ENCODE data around the gene HNRNPLL.

DNA sequence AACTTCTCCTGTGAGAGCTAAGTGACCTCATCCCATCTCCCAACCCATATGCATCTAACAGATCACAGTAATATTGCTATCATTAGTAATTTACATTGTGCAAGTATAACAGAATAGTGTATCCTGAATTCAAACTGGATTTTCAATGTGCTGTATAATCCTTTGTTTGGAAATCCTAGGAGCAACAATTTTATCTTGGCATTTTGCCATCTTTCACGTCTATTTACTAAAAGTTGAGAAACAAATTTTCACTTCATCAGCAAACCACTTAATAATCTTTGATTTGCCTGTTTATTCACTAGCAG, 3.8 kb downstream of the HNRNPLL start:
- TF ChIP-seq, protein P1, sequence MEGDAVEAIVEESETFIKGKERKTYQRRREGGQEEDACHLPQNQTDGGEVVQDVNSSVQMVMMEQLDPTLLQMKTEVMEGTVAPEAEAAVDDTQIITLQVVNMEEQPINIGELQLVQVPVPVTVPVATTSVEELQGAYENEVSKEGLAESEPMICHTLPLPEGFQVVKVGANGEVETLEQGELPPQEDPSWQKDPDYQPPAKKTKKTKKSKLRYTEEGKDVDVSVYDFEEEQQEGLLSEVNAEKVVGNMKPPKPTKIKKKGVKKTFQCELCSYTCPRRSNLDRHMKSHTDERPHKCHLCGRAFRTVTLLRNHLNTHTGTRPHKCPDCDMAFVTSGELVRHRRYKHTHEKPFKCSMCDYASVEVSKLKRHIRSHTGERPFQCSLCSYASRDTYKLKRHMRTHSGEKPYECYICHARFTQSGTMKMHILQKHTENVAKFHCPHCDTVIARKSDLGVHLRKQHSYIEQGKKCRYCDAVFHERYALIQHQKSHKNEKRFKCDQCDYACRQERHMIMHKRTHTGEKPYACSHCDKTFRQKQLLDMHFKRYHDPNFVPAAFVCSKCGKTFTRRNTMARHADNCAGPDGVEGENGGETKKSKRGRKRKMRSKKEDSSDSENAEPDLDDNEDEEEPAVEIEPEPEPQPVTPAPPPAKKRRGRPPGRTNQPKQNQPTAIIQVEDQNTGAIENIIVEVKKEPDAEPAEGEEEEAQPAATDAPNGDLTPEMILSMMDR (conservative IDR thresholded peaks at IDR 0.05 in 1 of 2, IDR thresholded peaks at IDR 0.05 in 1 of 2; ENCODE audit: extremely low read depth in 1 of 2, insufficient read depth in 1 of 2, low read depth in 1 of 2, low read length in 2 of 2), result no peak
- TF ChIP-seq EZH2 (IDR thresholded peaks at IDR 0.05; ENCODE audit: borderline replicate concordance, low read length), result no peak
